ENCODE measurements around the gene CD72.
A peak's percentile ranks its signal among the peaks of the same experiment; 100 is the strongest.
"Not testable (repeated sequence)": the region's sequence is repeated elsewhere in the genome, so short reads cannot be mapped to it uniquely, and the experiment has no call there.

Gene CD72

GRCh38 chr9:35616681-35617459 is 1.3 kb downstream of the CD72 start:
- DNase-seq (ENCODE audit: low read depth in 2 of 2), result peak; percentile 63 to 71

GRCh38 chr9:35615981-35616680 is 2.1 kb downstream of the CD72 start:
- DNase-seq (ENCODE audit: low read depth in 2 of 2), result no peak

- DNase-seq (ENCODE audit: low read depth in 2 of 2), result no peak
Measured at GRCh38 chr9:35612843-35613242, 5.4 kb downstream of the CD72 start.

- not testable (repeated sequence) for DNase-seq (ENCODE audit: low read depth in 2 of 2)
Measured at GRCh38 chr9:35612066-35612465, 6.1 kb downstream of the CD72 start.

- no peak for DNase-seq (ENCODE audit: low read depth in 2 of 2)
Measured at GRCh38 chr9:35611230-35611797, 6.9 kb downstream of the CD72 start.

GRCh38 chr9:35609820-35610163 is 8.4 kb downstream of the CD72 start:
- no peak for DNase-seq (ENCODE audit: low read depth in 2 of 2)

GRCh38 chr9:35609001-35609819 is 9.0 kb downstream of the CD72 start:
- DNase-seq (ENCODE audit: low read depth in 2 of 2), result no peak

- no peak for DNase-seq (ENCODE audit: low read depth in 2 of 2)
Measured at GRCh38 chr9:35608221-35608620, 10.0 kb downstream of the CD72 start.

- DNase-seq (ENCODE audit: low read depth in 2 of 2), result no peak
Measured at GRCh38 chr9:35606726-35607125, 11.5 kb downstream of the CD72 start.

GRCh38 chr9:35606138-35606504 is 12.1 kb downstream of the CD72 start:
- DNase-seq (ENCODE audit: low read depth in 2 of 2), result no peak

- no peak for DNase-seq (ENCODE audit: low read depth in 2 of 2)
Measured at GRCh38 chr9:35605351-35606137, 12.7 kb downstream of the CD72 start.

GRCh38 chr9:35604578-35605350 is 13.4 kb downstream of the CD72 start, which contains the start of gene TESK1:
Gene TESK1, plus strand, starts transcription at chr9:35605262. Its CDS starts 358 bp downstream, at chr9:35605620.
- peak; percentile 80 to 81 for DNase-seq (ENCODE audit: low read depth in 2 of 2)

- DNase-seq (ENCODE audit: low read depth in 2 of 2), result peak; percentile 99 to 100
Measured at GRCh38 chr9:35603986-35604577, 14.1 kb downstream of the CD72 start.

GRCh38 chr9:35603506-35603985 is 14.7 kb downstream of the CD72 start:
- DNase-seq (ENCODE audit: low read depth in 2 of 2), result no peak

- no peak for DNase-seq (ENCODE audit: low read depth in 2 of 2)
Measured at GRCh38 chr9:35599763-35600604, 18.2 kb downstream of the CD72 start.

GRCh38 chr9:35598866-35599590 is 19.2 kb downstream of the CD72 start:
- no peak for DNase-seq (ENCODE audit: low read depth in 2 of 2)

GRCh38 chr9:35596907-35597306 is 21.3 kb downstream of the CD72 start:
- not testable (repeated sequence) for DNase-seq (ENCODE audit: low read depth in 2 of 2)

GRCh38 chr9:35594471-35594870 is 23.7 kb downstream of the CD72 start:
- DNase-seq (ENCODE audit: low read depth in 2 of 2), result no peak

All from stimulated activated CD8-positive, alpha-beta memory T cell treated with anti-CD3 and anti-CD28 coated beads, Interleukin-15, amount 100 ng/mL, for 48 hours (primary cell).